GM13977 (cell line): ENCODE measurements around the gene CALN1.

ENCODE experiments used
- DNase-seq: peaks from one replicate; pipeline ENCODE4 v3.0.0; 2012; ENCODE audit warnings: low spot score
- CTCF ChIP-seq: IDR thresholded peaks from 2 replicates; pipeline ENCODE4 v1.5.1; 2012; ENCODE audit warnings: mild to moderate bottlenecking, control low read depth; ENCODE audit not compliant: insufficient read depth; ENCODE audit errors: extremely low read depth, missing control alignments
- in situ Hi-C: fragments of 300-500 bp; cut with MboI; formaldehyde crosslinking; loops from one replicate; pipeline ENCODE4 v1.12.0; 2022; ENCODE audit warnings: low sequenced_read_pairs, low pct_unique_long_range_greater_than_20kb, mixed read lengths, inconsistent platforms; ENCODE audit not compliant: unreplicated experiment

The CALN1 gene

GRCh38 chr7:72267291-72267800 is 144.8 kb downstream of the CALN1 start:
- no peak for TF ChIP-seq CTCF
- DNase-seq = no peak
- in situ Hi-C loops = no loop called here

- in situ Hi-C loops = no loop called here
- TF ChIP-seq CTCF = no peak
- DNase-seq = no peak
Measured at GRCh38 chr7:72266771-72267170, 145.4 kb downstream of the CALN1 start.

DNA sequence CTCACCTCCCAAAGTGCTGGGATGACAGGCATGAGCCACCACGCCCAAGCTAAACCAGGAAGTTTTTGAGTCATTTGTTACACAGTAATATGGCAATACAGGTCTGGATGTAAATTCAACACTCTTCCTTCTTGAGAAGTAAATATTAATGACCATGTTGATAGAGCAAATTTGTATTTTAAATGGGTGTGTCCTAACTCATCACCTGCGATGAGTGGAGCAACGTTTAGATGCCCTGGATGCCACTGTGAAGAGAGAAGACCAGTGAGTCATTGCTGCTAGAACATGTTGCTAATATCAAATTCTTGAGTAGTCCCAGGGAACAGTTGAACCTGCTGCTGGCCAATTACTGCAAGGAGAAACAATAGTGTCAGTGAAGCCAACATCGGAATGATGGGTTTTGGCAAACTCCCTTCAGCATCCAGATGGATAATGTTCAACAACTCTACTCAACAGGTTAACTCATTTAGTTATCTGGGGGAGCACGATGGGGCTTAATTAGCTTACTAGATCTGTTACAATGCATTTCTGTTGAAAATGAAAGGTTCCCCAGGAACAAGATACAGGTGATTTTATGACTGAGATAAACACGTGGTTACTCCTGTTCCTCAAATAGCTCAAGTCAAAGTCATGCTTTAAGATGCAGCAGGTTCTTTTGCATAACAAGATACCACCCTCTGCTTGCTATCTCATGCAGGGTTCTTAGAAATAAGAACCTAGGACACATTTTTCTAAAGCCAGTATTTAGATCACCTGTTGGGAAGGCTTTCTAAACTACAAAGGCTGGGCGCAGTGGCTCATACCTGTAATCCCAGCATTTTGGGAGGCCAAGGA is 146.8 kb downstream of the CALN1 start:
- no peak for DNase-seq
- TF ChIP-seq CTCF = no peak
- in situ Hi-C loops = no loop called here

DNA sequence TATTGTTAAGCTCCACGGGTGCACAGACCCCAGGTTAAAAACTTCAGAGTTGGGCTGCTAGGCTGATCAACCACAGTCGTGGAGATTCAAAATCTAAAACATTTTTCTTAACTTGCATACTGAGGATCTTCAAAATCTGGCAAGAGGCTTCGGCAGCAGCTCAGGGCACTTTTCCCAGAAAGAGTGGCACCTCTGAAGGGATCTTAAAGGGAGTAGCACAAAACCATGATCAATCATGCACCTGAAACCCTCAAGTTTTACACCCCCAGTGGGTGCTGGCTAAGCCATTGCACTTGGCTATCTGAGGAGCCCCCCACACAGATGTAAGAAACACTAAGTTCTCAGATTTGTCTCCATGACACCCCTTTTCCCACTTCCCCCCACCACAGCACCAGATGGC is 151.7 kb downstream of the CALN1 start:
- no peak for TF ChIP-seq CTCF
- no peak for DNase-seq
- in situ Hi-C loops = no loop called here

DNA sequence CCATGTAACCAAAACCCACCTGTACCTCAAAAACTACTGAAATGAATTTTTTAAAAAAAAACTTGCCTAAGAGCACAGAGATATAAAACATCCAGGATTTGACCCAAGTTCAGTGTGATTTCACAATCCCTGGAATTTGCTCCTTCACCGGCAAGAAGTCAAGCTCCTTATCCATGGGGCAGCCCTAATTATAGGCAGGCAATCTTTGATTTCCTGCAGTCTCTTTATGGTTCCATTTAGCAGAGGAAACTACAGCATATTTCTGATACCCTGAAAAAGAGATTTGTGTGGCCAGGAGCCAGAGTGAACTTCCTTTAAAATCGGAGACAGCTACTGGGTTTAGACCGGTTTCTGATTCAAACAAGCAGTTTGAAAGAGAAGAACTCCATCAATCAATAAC is 154.1 kb downstream of the CALN1 start:
- TF ChIP-seq CTCF = no peak
- no peak for DNase-seq
- in situ Hi-C loops = no loop called here

GRCh38 chr7:72254455-72254854 is 157.7 kb downstream of the CALN1 start:
- no peak for TF ChIP-seq CTCF
- in situ Hi-C loops = no loop called here
- no peak for DNase-seq

GRCh38 chr7:72249106-72249505 is 163.0 kb downstream of the CALN1 start:
- TF ChIP-seq CTCF = no peak
- in situ Hi-C loops = no loop called here
- no peak for DNase-seq
